ENCODE measurements around the gene GOSR1. TPM values are rescaled to one million over a fixed set of nuclear protein-coding genes. Genes with fewer than 3 reads are reported as not detected.

Gene GOSR1
- total RNA-seq, 1 experiment from 2014 or later: 47.1 TPM

DNA sequence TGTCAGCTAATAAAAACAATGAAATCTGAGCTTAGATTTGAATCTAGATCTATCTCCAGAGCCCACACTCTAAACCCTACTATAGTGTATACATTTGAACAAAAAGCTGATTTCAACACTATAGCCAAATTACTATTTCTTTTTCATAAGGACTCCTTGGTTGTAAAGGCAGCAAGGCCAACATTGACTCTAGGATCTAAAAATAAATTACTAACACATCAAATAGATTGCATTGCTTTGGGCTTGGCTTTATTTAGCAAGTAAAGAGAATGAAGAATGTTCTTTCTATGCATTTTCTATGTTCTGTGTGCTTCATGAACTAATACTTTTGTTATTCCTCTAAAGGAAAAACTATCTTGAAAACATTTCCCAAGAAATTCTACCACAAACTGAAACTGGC lies 5.3 kb downstream of the GOSR1 start:
- Mint-ChIP-seq H3K27ac (ENCODE audit: unreplicated experiment) (no peak overlapping the region), H3K4me1 (ENCODE audit: low read depth, unreplicated experiment) (peaks cover 2% of the 10 kb centered on the region), H3K9me3 (ENCODE audit: low read depth, unreplicated experiment) (no peaks in the 10 kb centered on the region), H3K36me3 (ENCODE audit: insufficient read depth, unreplicated experiment) (peaks cover 54% of the 10 kb centered on the region), H3K4me3 (ENCODE audit: low read depth, unreplicated experiment) (no peak overlapping the region), H3K27me3 (ENCODE audit: unreplicated experiment) (no peaks in the 10 kb centered on the region)
- DNase-seq: no peak
- TF ChIP-seq, protein P1, sequence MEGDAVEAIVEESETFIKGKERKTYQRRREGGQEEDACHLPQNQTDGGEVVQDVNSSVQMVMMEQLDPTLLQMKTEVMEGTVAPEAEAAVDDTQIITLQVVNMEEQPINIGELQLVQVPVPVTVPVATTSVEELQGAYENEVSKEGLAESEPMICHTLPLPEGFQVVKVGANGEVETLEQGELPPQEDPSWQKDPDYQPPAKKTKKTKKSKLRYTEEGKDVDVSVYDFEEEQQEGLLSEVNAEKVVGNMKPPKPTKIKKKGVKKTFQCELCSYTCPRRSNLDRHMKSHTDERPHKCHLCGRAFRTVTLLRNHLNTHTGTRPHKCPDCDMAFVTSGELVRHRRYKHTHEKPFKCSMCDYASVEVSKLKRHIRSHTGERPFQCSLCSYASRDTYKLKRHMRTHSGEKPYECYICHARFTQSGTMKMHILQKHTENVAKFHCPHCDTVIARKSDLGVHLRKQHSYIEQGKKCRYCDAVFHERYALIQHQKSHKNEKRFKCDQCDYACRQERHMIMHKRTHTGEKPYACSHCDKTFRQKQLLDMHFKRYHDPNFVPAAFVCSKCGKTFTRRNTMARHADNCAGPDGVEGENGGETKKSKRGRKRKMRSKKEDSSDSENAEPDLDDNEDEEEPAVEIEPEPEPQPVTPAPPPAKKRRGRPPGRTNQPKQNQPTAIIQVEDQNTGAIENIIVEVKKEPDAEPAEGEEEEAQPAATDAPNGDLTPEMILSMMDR (IDR thresholded peaks at IDR 0.05; ENCODE audit: unreplicated experiment): no peak
- CTCF ChIA-PET: no interaction called here
- intact Hi-C loops (cut with micrococcal nuclease; ENCODE audit: unreplicated experiment): no loop called here
- no TSS peak for BruUV-seq (replicated peaks)

DNA sequence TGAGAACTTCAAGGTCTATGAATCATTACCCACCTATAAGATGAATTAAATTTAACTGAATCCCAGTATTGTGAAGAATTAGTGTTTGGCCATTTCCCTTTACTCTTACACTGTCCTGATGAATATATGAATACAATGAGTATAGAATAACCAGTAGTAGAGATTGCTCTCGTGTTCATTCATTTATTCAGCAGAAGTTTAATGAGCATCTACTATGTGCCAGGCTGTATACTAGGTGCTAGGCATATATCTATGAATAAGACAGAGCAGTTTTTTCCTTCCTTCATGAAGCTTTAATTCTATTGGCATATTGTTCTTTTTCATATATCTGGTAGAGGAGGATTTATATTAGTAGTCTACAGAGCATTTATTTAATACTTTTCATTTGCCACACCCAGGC lies 6.0 kb downstream of the GOSR1 start:
- TF ChIP-seq, protein P1 (IDR thresholded peaks at IDR 0.05; ENCODE audit: unreplicated experiment): no peak
- H3K4me1 Mint-ChIP-seq (ENCODE audit: low read depth, unreplicated experiment): no peaks in the 10 kb centered on the region
- peaks cover 49% of the 10 kb centered on the region for H3K36me3 Mint-ChIP-seq (ENCODE audit: insufficient read depth, unreplicated experiment)
- no TSS peak for BruUV-seq (replicated peaks)
- H3K27ac Mint-ChIP-seq (ENCODE audit: unreplicated experiment): no peak overlapping the region
- no peaks in the 10 kb centered on the region for H3K9me3 Mint-ChIP-seq (ENCODE audit: low read depth, unreplicated experiment)
- no peak overlapping the region for H3K4me3 Mint-ChIP-seq (ENCODE audit: low read depth, unreplicated experiment)
- CTCF ChIA-PET: no interaction called here
- H3K27me3 Mint-ChIP-seq (ENCODE audit: unreplicated experiment): no peaks in the 10 kb centered on the region
- intact Hi-C loops (cut with micrococcal nuclease; ENCODE audit: unreplicated experiment): no loop called here
- DNase-seq: no peak

DNA sequence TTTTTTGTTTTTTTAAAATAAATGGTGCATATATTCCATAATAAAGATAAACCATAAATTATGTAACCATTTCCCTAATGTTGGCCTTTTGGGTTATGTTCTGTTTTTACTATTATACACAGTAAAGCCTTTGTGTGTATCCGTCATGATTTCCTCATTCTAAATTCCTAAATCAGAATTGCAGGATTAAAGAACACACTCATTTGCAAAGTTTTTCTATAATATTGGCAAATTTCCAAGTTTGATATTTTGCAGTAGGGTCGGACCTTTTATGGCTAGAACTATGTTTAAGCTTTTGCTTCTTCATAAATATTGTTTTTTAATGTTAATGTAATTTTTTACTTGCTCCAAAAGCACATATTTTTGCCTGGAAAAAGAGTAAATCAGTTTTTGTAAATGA lies 16.6 kb downstream of the GOSR1 start:
- CTCF ChIA-PET: interaction anchor here (0.6 kb wide), 1 partner anchor 22 kb away, joined by 3 read pairs; no protein-coding TSS in a partner anchor

DNA sequence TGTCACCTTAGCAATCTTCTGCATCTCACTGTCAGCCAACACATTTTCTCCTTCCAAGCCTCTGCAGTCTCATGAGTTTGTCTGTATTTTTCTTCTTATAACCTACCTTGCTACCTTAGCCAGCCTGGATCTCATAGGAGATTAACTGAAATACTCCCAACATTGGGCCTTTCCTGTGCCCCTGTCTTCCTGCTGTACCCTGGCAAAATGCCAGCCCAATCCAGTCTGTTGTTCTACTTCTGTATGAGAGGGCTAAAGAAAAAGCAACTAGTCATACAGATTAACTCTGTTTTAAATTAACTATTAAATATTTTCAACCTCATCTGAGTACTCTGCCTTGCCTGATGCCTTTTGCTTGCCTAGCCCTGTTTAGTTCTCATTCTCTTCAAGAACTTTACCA lies 18.4 kb downstream of the GOSR1 start:
- Mint-ChIP-seq H3K9me3 (ENCODE audit: low read depth, unreplicated experiment) (no peaks in the 10 kb centered on the region), H3K4me3 (ENCODE audit: low read depth, unreplicated experiment) (no peak overlapping the region), H3K27me3 (ENCODE audit: unreplicated experiment) (no peaks in the 10 kb centered on the region), H3K4me1 (ENCODE audit: low read depth, unreplicated experiment) (no peaks in the 10 kb centered on the region), H3K27ac (ENCODE audit: unreplicated experiment) (no peak overlapping the region), H3K36me3 (ENCODE audit: insufficient read depth, unreplicated experiment) (peaks cover 52% of the 10 kb centered on the region)
- BruUV-seq (replicated peaks): no TSS peak
- TF ChIP-seq, protein P1 (IDR thresholded peaks at IDR 0.05; ENCODE audit: unreplicated experiment): no peak
- CTCF ChIA-PET: no interaction called here
- no peak for DNase-seq
- intact Hi-C loops (cut with micrococcal nuclease; ENCODE audit: unreplicated experiment): no loop called here

More for the DNA sequence above, 16.6 kb downstream of the GOSR1 start:
- Mint-ChIP-seq H3K27ac (ENCODE audit: unreplicated experiment) (no peak overlapping the region), H3K9me3 (ENCODE audit: low read depth, unreplicated experiment) (no peaks in the 10 kb centered on the region), H3K27me3 (ENCODE audit: unreplicated experiment) (no peaks in the 10 kb centered on the region), H3K4me3 (ENCODE audit: low read depth, unreplicated experiment) (no peak overlapping the region), H3K36me3 (ENCODE audit: insufficient read depth, unreplicated experiment) (peaks cover 53% of the 10 kb centered on the region), H3K4me1 (ENCODE audit: low read depth, unreplicated experiment) (no peaks in the 10 kb centered on the region)
- TF ChIP-seq, protein P1 (IDR thresholded peaks at IDR 0.05; ENCODE audit: unreplicated experiment): no peak
- no peak for DNase-seq
- BruUV-seq (replicated peaks): no TSS peak
- intact Hi-C loops (cut with micrococcal nuclease; ENCODE audit: unreplicated experiment): no loop called here
